ENCODE results near the gene SREK1IP1.

DNA sequence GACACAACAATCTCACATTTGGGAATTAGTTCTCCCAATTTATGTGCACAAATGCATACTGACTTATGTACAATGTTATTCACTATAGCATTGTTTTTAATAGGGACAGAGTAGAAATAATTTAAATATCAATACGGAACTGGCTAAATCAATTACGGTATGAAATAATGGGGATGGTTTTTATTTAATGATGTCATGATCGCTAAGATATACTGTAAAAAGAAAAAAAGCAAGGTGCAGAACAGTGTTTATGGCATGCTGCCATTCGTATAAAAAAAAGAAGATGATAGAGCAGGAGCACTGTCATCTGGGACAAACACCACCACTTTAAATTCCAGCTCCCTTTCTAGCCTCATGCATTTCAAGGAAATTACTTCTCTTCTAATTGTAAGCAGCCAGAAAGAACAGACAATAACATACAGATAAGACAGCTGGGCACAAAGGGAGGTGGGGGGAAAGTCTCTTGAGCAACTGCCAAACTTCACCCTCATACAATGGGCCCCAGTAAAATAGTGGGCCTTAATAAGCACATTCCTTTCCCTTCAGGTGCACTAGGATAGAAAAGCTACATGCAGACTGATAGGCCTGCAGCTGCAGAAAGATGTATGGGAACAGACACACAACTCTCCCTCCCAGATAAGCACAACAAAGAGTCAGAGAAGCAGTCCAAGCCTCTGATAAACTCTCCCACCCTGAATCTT is 8.4 kb downstream of the SREK1IP1 start:
- no peak for TF ChIP-seq GATA3 (IDR thresholded peaks at IDR 0.05; ENCODE audit: low read depth, low read length)
- no peak for TF ChIP-seq GATA2 (IDR thresholded peaks at IDR 0.05; ENCODE audit: low read depth, low read length)

Data from SH-SY5Y (cell line).